Measurements from ENCODE around the gene CERS6. TPM values are rescaled to one million over a fixed set of nuclear protein-coding genes. Genes with fewer than 3 reads are reported as not detected.

The CERS6 gene
- polyA plus RNA-seq, 1 donor from 2014 or later = 59.3 TPM

- no peak overlapping the region for H2AFZ ChIP-seq (ENCODE audit: low read depth, low read length)
- H3K4me2 ChIP-seq (ENCODE audit: low read length) = no peak overlapping the region
- TF ChIP-seq, protein P1, sequence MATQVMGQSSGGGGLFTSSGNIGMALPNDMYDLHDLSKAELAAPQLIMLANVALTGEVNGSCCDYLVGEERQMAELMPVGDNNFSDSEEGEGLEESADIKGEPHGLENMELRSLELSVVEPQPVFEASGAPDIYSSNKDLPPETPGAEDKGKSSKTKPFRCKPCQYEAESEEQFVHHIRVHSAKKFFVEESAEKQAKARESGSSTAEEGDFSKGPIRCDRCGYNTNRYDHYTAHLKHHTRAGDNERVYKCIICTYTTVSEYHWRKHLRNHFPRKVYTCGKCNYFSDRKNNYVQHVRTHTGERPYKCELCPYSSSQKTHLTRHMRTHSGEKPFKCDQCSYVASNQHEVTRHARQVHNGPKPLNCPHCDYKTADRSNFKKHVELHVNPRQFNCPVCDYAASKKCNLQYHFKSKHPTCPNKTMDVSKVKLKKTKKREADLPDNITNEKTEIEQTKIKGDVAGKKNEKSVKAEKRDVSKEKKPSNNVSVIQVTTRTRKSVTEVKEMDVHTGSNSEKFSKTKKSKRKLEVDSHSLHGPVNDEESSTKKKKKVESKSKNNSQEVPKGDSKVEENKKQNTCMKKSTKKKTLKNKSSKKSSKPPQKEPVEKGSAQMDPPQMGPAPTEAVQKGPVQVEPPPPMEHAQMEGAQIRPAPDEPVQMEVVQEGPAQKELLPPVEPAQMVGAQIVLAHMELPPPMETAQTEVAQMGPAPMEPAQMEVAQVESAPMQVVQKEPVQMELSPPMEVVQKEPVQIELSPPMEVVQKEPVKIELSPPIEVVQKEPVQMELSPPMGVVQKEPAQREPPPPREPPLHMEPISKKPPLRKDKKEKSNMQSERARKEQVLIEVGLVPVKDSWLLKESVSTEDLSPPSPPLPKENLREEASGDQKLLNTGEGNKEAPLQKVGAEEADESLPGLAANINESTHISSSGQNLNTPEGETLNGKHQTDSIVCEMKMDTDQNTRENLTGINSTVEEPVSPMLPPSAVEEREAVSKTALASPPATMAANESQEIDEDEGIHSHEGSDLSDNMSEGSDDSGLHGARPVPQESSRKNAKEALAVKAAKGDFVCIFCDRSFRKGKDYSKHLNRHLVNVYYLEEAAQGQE (IDR thresholded peaks at IDR 0.05; ENCODE audit: borderline replicate concordance) = no peak
- TF ChIP-seq RAD21 (conservative IDR thresholded peaks at IDR 0.05) (no peak), POLR2AphosphoS5 (IDR thresholded peaks at IDR 0.05) (no peak), EP300 (conservative IDR thresholded peaks at IDR 0.05; ENCODE audit: poor library complexity, severe bottlenecking) (no peak), CTCF (IDR thresholded peaks at IDR 0.05; ENCODE audit: poor library complexity, severe bottlenecking) (no peak)
These were observed 342.9 kb downstream of the CERS6 start for GRCh38 chr2:168798888-168799410.

GRCh38 chr2:168801471-168801870 is 345.4 kb downstream of the CERS6 start:
- H3K4me2 ChIP-seq (ENCODE audit: low read length) = no peak overlapping the region
- no peak overlapping the region for H3K27ac ChIP-seq (ENCODE audit: low read length)
- TF ChIP-seq SMC3 (conservative IDR thresholded peaks at IDR 0.05; ENCODE audit: poor library complexity) = no peak
- TF ChIP-seq EP300 (conservative IDR thresholded peaks at IDR 0.05; ENCODE audit: poor library complexity, severe bottlenecking) = no peak
- TF ChIP-seq RAD21 (conservative IDR thresholded peaks at IDR 0.05) = no peak
- TF ChIP-seq MXI1 (conservative IDR thresholded peaks at IDR 0.05; ENCODE audit: poor library complexity, severe bottlenecking) = no peak
- no peak for TF ChIP-seq CTCF (IDR thresholded peaks at IDR 0.05; ENCODE audit: poor library complexity, severe bottlenecking)
- no peak for TF ChIP-seq TAF1 (IDR thresholded peaks at IDR 0.05; ENCODE audit: low read depth)
- no peak for TF ChIP-seq POLR2AphosphoS5 (IDR thresholded peaks at IDR 0.05)

More at GRCh38 chr2:168798888-168799410, 342.9 kb downstream of the CERS6 start:
- no peak overlapping the region for H3K27ac ChIP-seq (ENCODE audit: low read length)
- no peaks in the 10 kb centered on the region for H4K20me1 ChIP-seq (ENCODE audit: insufficient read depth)
- H3K27me3 ChIP-seq (ENCODE audit: insufficient read depth, low read depth, low read length) = no peaks in the 10 kb centered on the region
- no peaks in the 10 kb centered on the region for H3K36me3 ChIP-seq (ENCODE audit: insufficient read depth, low read length)
- no peaks in the 10 kb centered on the region for H3K9me3 ChIP-seq (ENCODE audit: low read length)
- H3K9me2 ChIP-seq (ENCODE audit: insufficient read depth, low read length) = no peaks in the 10 kb centered on the region
- H3K79me2 ChIP-seq (replicated peaks; ENCODE audit: insufficient read depth, low read length) = no peaks in the 10 kb centered on the region
- H3F3A ChIP-seq (ENCODE audit: insufficient read depth, low read length, poor library complexity, severe bottlenecking) = no peaks in the 10 kb centered on the region
- no peak overlapping the region for H3K4me3 ChIP-seq (ENCODE audit: low read length)
- no peak overlapping the region for H3K9ac ChIP-seq (ENCODE audit: low read length)

More at GRCh38 chr2:168801471-168801870, 345.4 kb downstream of the CERS6 start:
- H3K9me3 ChIP-seq (ENCODE audit: low read length) = no peaks in the 10 kb centered on the region
- H3F3A ChIP-seq (ENCODE audit: insufficient read depth, low read length, poor library complexity, severe bottlenecking) = no peaks in the 10 kb centered on the region
- H3K4me3 ChIP-seq (ENCODE audit: low read length) = no peak overlapping the region
- no peaks in the 10 kb centered on the region for H3K9me2 ChIP-seq (ENCODE audit: insufficient read depth, low read length)
- no peaks in the 10 kb centered on the region for H3K27me3 ChIP-seq (ENCODE audit: insufficient read depth, low read depth, low read length)
- no peaks in the 10 kb centered on the region for H4K20me1 ChIP-seq (ENCODE audit: insufficient read depth)
- H3K36me3 ChIP-seq (ENCODE audit: insufficient read depth, low read length) = no peaks in the 10 kb centered on the region
- no peak overlapping the region for H2AFZ ChIP-seq (ENCODE audit: low read depth, low read length)
- no peaks in the 10 kb centered on the region for H3K79me2 ChIP-seq (replicated peaks; ENCODE audit: insufficient read depth, low read length)
- H3K9ac ChIP-seq (ENCODE audit: low read length) = no peak overlapping the region
